GM12891 (cell line): ENCODE measurements around the gene PPIAL4G.

Experiments
- POLR2A ChIP-seq: IDR thresholded peaks from 2 replicates; pipeline ENCODE4 v1.6.1; 2011; ENCODE audit warnings: low read depth, low read length, control low read depth
- TAF1 ChIP-seq: IDR thresholded peaks from 2 replicates; pipeline ENCODE4 v1.6.1; 2011; ENCODE audit warnings: low read depth, low read length, control low read depth

DNA sequence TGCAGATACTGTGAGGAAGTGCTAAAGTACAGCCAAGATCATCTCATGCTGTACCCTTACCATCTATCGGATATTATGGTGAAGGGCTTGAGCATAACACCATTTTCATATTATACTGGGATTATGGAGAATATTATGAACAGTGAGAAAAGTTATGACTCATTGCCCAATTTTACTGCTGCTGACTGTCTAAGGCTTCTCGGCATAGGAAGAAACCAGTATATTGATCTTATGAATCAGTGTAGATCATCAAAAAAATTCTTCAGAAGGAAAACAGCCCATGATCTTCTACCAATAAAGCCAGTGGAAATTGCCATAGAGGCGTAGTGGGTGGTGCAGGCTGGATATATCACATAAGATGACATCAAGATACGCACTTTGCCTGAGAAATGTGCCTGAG is 47.7 kb downstream of the PPIAL4G start:
- TF ChIP-seq POLR2A (no peak), TAF1 (no peak)
